Activated T-helper 1 cell treated with anti-CD3 and anti-CD28 coated beads, Interleukin-2, amount 50 U/mL, for 16 hours (primary cell): ENCODE results near the gene AFP.

Experiments
- DNase-seq, 2 donors: peaks; one replicate each; pipeline ENCODE4 v3.0.0-alpha.2; 2020; ENCODE audit warnings: low read depth in 1 of 2, low spot score in 1 of 2

Gene AFP

DNA sequence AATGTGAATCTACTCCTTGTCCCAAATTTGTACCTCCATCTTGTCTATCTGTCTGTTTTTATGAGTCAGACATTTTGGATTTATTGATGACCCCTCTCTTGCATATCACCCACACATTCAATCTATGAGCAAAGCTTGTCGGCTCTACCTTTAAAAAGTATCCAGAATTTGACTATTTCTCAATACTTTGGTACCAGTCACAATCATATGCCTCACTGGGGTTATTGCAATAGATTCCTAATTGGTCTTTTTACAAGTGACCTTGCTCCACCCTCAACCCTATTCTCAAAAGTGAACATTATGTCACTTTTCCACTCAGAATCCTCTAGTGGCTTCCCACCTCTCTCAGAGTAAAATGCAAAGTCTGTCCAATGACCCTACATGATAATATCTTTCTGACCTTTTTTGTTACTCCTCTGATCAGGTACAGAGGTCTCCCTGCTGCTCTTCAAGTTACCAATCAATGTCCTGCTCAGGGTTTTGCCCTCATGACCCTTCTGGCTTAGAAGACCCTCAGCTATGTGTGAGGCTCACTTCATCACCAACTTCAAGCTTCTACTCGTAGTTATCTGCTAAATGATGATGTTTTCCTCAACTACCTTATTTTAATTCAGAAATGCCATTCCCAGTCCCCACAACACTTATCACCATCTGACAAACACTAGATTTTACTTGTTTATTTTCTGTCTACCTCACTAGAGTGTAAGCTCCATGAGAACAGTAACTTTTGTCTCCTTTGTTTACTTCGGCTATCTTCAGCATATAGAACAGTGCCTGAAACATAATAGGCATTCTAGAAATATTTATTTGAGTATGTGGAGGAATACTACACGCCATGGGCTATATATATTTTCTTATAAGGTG, 22.4 kb downstream of the AFP start:
- no peak for DNase-seq

- no peak for DNase-seq
These were observed 23.0 kb downstream of the AFP start for GRCh38 chr4:73459048-73459421.

GRCh38 chr4:73460913-73461522, 25.0 kb downstream of the AFP start:
- no peak for DNase-seq

DNA sequence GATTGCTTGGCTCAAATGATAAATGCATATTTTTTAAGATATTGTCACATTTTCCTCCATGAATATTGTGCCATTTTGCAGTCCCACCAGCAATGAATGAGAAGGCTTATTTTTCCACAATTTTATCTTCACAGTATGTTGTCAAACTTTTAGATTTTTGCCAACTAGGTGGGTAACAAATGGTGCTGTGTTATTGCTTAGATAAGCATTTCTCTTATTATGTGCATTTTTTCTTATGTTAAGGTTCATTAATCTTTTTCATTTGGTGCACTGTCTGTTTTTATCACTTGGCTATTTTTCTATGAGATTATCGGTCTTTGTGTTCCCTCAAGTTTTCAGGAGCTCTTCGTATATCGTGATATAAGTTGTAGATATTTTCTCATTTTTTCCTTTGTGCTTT, 32.1 kb downstream of the AFP start:
- DNase-seq, result no peak

GRCh38 chr4:73470728-73471127, 34.7 kb downstream of the AFP start:
- no peak for DNase-seq

DNA sequence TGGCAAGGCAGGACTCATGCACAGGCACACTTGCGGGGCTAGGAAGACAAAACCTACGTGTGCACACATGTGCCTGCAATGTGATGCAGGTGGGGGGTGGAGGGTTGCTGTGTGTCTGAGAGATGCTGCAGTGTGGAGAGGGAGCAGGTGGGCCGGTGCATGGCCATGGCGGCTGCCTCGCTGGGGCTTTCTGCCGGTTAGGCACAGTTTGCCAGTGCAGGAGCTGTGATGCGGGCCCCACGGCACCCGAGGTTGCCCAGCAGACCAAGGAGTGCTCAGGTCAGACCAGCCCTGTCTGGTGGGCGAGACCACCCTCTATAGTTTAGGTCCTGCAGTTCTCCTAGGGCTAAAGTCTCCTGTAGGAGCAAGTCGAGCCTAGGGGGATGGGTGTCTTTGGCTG, 41.2 kb downstream of the AFP start:
- DNase-seq, result no peak

- DNase-seq, result no peak
These were observed 43.3 kb downstream of the AFP start for GRCh38 chr4:73479323-73479722.

GRCh38 chr4:73481358-73481757, 45.3 kb downstream of the AFP start, which contains the start of gene AFM:
Gene AFM (plus strand): TSS chr4:73481745. CDS start chr4:73481776, 31 bp downstream.
- no peak for DNase-seq

- no peak for DNase-seq
These were observed 49.1 kb downstream of the AFP start for GRCh38 chr4:73485085-73485484.

GRCh38 chr4:73485596-73485995, 49.6 kb downstream of the AFP start:
- no peak for DNase-seq

GRCh38 chr4:73486497-73486896, 50.5 kb downstream of the AFP start:
- no peak for DNase-seq

DNA sequence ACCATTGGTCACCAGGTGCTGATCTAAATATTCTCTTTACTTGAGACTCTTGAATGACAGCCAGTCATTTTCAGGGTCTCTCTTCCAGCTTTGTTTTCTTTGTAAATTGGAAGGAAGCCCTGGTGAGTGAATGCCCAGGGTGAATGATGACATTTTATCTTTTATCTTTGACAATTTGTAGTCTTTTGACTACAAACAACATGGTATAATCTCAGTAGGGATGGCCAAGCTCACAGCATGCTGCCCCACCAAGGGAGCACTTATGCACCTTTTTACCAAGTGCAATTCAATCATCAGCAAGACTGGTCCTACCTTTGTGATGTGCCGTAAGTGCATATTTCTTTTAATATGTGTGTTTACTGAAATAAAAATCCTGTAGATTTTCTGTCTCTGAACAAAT, 51.2 kb downstream of the AFP start:
- no peak for DNase-seq

DNA sequence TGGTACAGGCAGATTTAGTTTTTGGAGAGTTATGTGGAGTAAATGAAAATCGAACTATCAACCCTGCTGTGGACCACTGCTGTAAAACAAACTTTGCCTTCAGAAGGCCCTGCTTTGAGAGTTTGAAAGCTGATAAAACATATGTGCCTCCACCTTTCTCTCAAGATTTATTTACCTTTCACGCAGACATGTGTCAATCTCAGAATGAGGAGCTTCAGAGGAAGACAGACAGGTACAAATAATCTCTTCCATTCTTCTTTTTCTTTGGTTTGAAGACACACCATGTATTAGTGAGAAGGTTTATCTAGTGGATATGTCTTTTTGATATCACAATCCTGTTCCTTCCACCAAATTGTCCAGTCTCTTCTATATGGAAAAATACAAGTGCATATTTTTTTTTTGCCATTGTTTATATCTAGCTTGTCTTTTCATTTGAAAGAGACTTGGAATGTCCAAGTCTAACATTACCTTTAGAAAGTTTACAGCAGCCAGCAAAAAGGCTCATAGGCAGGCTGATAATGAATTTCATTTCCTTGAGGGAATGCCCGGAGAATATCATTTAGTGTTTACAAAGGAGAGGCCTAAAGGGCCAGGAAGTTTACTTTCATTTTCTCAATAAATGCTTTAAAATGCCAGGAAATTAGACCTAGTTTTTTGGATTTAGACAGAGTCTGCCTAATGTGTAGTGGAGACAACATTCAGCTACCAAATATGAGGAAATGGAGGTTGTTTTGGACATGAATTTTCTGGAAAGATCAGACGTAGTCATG, 64.2 kb downstream of the AFP start:
- no peak for DNase-seq

DNA sequence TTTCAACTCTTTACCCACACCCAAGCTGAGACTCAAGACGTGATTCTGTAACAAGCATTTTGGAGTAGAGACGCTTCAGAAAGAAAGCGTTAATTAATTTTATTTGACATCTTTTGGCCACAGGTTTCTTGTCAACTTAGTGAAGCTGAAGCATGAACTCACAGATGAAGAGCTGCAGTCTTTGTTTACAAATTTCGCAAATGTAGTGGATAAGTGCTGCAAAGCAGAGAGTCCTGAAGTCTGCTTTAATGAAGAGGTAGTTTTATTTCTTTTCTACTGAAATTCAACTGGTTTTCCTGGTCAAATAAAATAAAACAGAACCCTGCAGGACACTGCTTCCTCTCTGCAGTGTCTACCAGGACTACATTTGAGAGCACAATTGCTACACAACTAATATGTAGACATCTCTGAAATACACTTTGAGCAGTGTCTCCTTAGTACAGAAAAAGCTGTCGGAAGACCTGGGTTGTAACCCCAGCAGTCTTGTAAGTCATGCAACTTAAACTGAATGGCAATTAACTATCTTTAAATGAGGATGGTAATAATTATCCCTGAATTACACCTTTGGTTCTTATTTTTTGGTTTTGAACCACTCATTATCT, 65.7 kb downstream of the AFP start:
- DNase-seq, result no peak

DNA sequence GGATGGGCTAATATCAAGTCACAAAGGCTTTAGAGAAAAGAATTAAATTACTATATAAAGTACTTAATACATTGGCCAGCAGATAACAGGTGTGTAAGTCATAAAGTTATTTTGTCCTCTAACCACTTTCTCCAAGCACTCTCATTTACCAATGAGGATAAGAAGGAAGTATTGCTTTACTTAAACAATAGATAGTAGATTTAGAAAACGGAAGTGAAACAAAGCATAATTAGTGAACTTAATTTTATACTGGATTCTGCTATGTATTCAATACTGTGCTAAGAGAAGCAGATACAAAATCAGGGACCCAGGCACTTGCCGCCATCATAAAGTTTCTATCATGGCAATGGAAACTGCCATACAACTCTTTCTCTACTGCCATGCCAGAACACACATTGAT, 69.5 kb downstream of the AFP start:
- no peak for DNase-seq
